GM18861 (cell line): ENCODE data around the gene VMP1.
"Not testable (repeated sequence)": the region's sequence is repeated elsewhere in the genome, so short reads cannot be mapped to it uniquely, and the experiment has no call there.

Source experiments
- ATAC-seq: cut with Tn5 transposase; IDR thresholded peaks from one replicate; pipeline ENCODE4 v1.9.1; 2021; ENCODE audit not compliant: unreplicated experiment

The VMP1 gene

GRCh38 chr17:59838052-59838916 is 130.8 kb downstream of the VMP1 start:
- no peak for ATAC-seq

GRCh38 chr17:59839651-59840328 is 132.3 kb downstream of the VMP1 start:
- ATAC-seq = no peak

- ATAC-seq = no peak
These were observed 133.1 kb downstream of the VMP1 start for GRCh38 chr17:59840329-59841090.

- ATAC-seq = not testable (repeated sequence)
These were observed 133.8 kb downstream of the VMP1 start for GRCh38 chr17:59841091-59841881.

GRCh38 chr17:59841882-59842263 is 134.4 kb downstream of the VMP1 start:
- ATAC-seq = not testable (repeated sequence)

GRCh38 chr17:59842901-59843652 is 135.6 kb downstream of the VMP1 start:
- ATAC-seq = peak; percentile 35

- ATAC-seq = no peak
These were observed 137.6 kb downstream of the VMP1 start for GRCh38 chr17:59844884-59845594.

- ATAC-seq = peak; percentile 3
These were observed 138.3 kb downstream of the VMP1 start for GRCh38 chr17:59845595-59846393.

- ATAC-seq = peak; percentile 38
These were observed 139.1 kb downstream of the VMP1 start for GRCh38 chr17:59846394-59847165.

- no peak for ATAC-seq
These were observed 140.9 kb downstream of the VMP1 start for GRCh38 chr17:59848385-59848668.

GRCh38 chr17:59848778-59849177 is 141.3 kb downstream of the VMP1 start:
- no peak for ATAC-seq

GRCh38 chr17:59850311-59850710 is 142.9 kb downstream of the VMP1 start:
- ATAC-seq = not testable (repeated sequence)

GRCh38 chr17:59851439-59852375 is 144.3 kb downstream of the VMP1 start:
- ATAC-seq = no peak

GRCh38 chr17:59852847-59853167 is 145.4 kb downstream of the VMP1 start:
- not testable (repeated sequence) for ATAC-seq

- ATAC-seq = peak; percentile 35
These were observed 145.9 kb downstream of the VMP1 start for GRCh38 chr17:59853168-59853918.
